NCI-H1048 (cell line): ENCODE data around the gene CYP2A7.
"Not testable (repeated sequence)": the region's sequence is repeated elsewhere in the genome, so short reads cannot be mapped to it uniquely, and the experiment has no call there.

Experiments used
- DNase-seq: peaks from one replicate; lab custom pipeline; 2025; lab: John Stamatoyannopoulos, UW

CYP2A7 gene

GRCh38 chr19:40882062-40882461 is at the start of gene CYP2A7:
Gene CYP2A7, minus strand, starts transcription at chr19:40882231. Its CDS starts 21 bp downstream, at chr19:40882210.
- DNase-seq = not testable (repeated sequence)

- not testable (repeated sequence) for DNase-seq
Measured at GRCh38 chr19:40930799-40931198, 48.8 kb upstream of the CYP2A7 start.

GRCh38 chr19:40929942-40930341 is 47.9 kb upstream of the CYP2A7 start:
- not testable (repeated sequence) for DNase-seq

- no peak for DNase-seq
Measured at GRCh38 chr19:40928850-40929249, 46.8 kb upstream of the CYP2A7 start.

- no peak for DNase-seq
Measured at GRCh38 chr19:40927567-40927966, 45.5 kb upstream of the CYP2A7 start.

GRCh38 chr19:40926276-40926675 is 44.2 kb upstream of the CYP2A7 start:
- DNase-seq = not testable (repeated sequence)

GRCh38 chr19:40923934-40924391 is 41.9 kb upstream of the CYP2A7 start:
- DNase-seq = no peak

GRCh38 chr19:40922237-40923160 is 40.5 kb upstream of the CYP2A7 start:
- not testable (repeated sequence) for DNase-seq

- DNase-seq = no peak
Measured at GRCh38 chr19:40921005-40921897, 39.2 kb upstream of the CYP2A7 start.

- DNase-seq = no peak
Measured at GRCh38 chr19:40920300-40921004, 38.4 kb upstream of the CYP2A7 start.

- not testable (repeated sequence) for DNase-seq
Measured at GRCh38 chr19:40919530-40920299, 37.7 kb upstream of the CYP2A7 start.

- DNase-seq = not testable (repeated sequence)
Measured at GRCh38 chr19:40918303-40918702, 36.3 kb upstream of the CYP2A7 start.

- DNase-seq = no peak
Measured at GRCh38 chr19:40908976-40909375, 26.9 kb upstream of the CYP2A7 start.

- no peak for DNase-seq
Measured at GRCh38 chr19:40907968-40908735, 26.1 kb upstream of the CYP2A7 start.

GRCh38 chr19:40906512-40906911 is 24.5 kb upstream of the CYP2A7 start:
- DNase-seq = no peak

GRCh38 chr19:40904673-40905156 is 22.7 kb upstream of the CYP2A7 start:
- not testable (repeated sequence) for DNase-seq

GRCh38 chr19:40901975-40902750 is 20.1 kb upstream of the CYP2A7 start:
- DNase-seq = not testable (repeated sequence)

- DNase-seq = not testable (repeated sequence)
Measured at GRCh38 chr19:40900521-40900920, 18.5 kb upstream of the CYP2A7 start.

- not testable (repeated sequence) for DNase-seq
Measured at GRCh38 chr19:40899964-40900363, 17.9 kb upstream of the CYP2A7 start.
